T-helper 1 cell (primary cell): ENCODE results near the gene NR4A1.

Experiments used
- DNase-seq, 5 donors: peaks; one replicate each; pipeline ENCODE4 v3.0.0-alpha.2; 2012 to 2020

Gene NR4A1

GRCh38 chr12:52041695-52042123 lies 9.5 kb upstream of the NR4A1 start:
- no peak for DNase-seq

- no peak for DNase-seq
These were observed 8.4 kb upstream of the NR4A1 start for GRCh38 chr12:52042706-52043385.

- DNase-seq: no peak
These were observed 7.6 kb upstream of the NR4A1 start for GRCh38 chr12:52043386-52044212.

GRCh38 chr12:52044292-52044983 lies 6.8 kb upstream of the NR4A1 start:
- DNase-seq: no peak

GRCh38 chr12:52045794-52046199 lies 5.4 kb upstream of the NR4A1 start:
- DNase-seq: no peak

- DNase-seq: no peak
These were observed 4.4 kb upstream of the NR4A1 start for GRCh38 chr12:52046859-52047258.

GRCh38 chr12:52049286-52049685 lies 2.0 kb upstream of the NR4A1 start:
- DNase-seq: no peak

- DNase-seq: no peak
These were observed 1.6 kb upstream of the NR4A1 start for GRCh38 chr12:52049688-52050087.

GRCh38 chr12:52050116-52050757 lies 1.0 kb upstream of the NR4A1 start:
- DNase-seq: no peak

GRCh38 chr12:52052468-52053186 lies 1.4 kb downstream of the NR4A1 start:
- no peak for DNase-seq

- no peak for DNase-seq
These were observed 2.4 kb downstream of the NR4A1 start for GRCh38 chr12:52053536-52054209.

GRCh38 chr12:52054231-52054832 lies 3.1 kb downstream of the NR4A1 start:
- no peak for DNase-seq

- no peak for DNase-seq
These were observed 3.8 kb downstream of the NR4A1 start for GRCh38 chr12:52054833-52055730.

GRCh38 chr12:52055731-52056711 lies 4.8 kb downstream of the NR4A1 start:
- DNase-seq: no peak

GRCh38 chr12:52056801-52057637 lies 5.8 kb downstream of the NR4A1 start:
- no peak for DNase-seq

- DNase-seq: no peak
These were observed 6.7 kb downstream of the NR4A1 start for GRCh38 chr12:52057638-52058576.
